Renal cortical epithelial cell (primary cell): Measurements from ENCODE around the gene TLR2. TPM values are rescaled to one million over a fixed set of nuclear protein-coding genes. Genes with fewer than 3 reads are reported as not detected.

Experiments
- DNase-seq: peaks from one replicate; pipeline ENCODE4 v3.0.0-alpha.2; 2011; ENCODE audit warnings: low read depth
- total RNA-seq: library from RNA; depleted of rRNA; stranded (reverse); fragments of >200 nt; gene quantifications from 2 replicates; pipeline ENCODE4 v1.2.3, GENCODE V29; 2014

The TLR2 gene
- 23.5 and 43.6 TPM in 2 replicates for total RNA-seq

GRCh38 chr4:153684182-153684970, at the start of gene TLR2:
Gene TLR2, plus strand, starts transcription at chr4:153684280. Its CDS starts 18,628 bp downstream, at chr4:153702908.
- peak; percentile 2 for DNase-seq

DNA sequence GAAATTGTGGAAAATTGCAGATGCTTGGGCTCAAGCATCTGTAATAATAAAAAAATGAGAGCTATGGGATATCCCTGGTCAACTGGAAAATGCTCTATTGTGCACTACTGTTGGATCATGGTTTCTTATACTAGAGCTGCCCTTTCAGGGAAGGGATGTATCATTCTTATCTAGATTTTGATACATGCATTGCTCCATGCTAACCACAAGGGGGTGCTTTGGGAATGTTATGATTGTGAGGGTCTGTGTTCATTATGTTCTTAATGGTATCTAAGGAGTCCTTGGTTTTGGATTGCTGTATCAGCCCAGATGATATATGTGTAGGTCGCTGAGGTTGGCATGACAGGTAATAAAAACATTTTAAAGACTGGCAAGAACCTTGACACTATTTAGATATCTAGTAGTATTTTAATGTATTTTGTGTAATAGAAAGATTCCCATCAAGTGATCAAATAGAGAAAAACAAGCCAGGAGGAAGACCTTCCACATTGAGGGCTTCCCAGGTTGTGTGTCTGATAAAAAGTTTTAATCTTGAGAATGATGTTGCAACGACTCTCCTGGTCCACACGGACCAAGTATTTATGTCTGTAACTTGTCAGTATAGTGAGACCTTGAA, 49.2 kb upstream of the TLR2 start:
- DNase-seq, result peak; percentile 38

DNA sequence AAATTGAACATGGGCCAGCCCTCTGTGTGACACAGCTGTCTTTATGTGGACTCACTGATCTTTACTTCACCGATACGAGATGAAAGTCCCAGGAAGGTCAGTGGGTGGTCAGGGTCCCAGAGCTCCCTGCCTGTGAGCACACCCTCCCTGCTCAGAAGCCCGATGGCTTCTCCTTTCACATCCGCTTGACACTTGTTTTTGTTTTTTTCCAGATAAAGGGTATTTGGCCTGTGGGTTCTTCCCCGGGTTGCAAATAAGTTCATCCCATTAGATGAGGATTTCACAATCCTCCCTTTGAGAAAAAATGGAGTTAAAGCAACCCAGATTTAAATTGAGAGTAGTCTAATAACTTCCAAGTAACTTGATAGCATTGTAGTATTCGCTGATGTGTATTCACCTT, 48.2 kb upstream of the TLR2 start:
- DNase-seq, result no peak

GRCh38 chr4:153637201-153637600, 46.9 kb upstream of the TLR2 start:
- no peak for DNase-seq

DNA sequence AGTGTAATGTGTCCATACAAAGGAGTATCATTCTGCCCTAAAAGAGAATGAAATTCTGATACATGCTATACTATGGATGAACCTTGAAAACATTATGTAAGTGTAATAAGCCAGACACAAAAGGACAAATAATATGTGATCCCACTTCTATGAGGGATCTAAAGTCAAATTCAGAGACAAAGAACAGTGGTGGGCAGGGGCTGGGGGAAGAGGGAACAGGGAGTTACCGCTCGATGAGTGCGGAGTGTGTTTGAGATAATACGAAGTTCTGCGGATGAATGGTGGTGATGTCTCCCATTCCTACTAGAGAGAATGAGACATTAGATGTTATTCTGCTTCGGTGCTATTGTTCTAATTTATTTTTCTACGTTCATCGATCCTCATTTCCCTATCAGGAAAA, 46.1 kb upstream of the TLR2 start:
- DNase-seq, result no peak

DNA sequence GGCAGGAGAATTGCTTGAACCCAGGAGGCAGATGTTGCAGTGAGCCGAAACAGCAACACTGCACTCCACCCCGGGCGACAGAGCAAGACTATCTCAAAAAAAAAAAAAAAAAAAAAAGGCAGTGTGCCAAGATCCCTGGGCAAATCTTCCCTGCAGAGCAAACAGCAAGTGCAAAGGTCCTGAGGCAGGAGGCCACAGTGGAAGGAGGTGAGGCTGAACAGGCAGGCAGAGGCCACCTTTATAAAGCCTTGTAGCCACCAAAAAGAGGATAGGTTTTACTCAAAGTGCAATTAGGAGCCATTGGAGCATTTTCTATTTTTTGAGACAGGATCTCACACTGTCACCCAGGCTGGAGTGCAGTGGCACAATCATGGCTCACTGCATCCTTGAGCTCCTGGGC, 45.1 kb upstream of the TLR2 start:
- no peak for DNase-seq

DNA sequence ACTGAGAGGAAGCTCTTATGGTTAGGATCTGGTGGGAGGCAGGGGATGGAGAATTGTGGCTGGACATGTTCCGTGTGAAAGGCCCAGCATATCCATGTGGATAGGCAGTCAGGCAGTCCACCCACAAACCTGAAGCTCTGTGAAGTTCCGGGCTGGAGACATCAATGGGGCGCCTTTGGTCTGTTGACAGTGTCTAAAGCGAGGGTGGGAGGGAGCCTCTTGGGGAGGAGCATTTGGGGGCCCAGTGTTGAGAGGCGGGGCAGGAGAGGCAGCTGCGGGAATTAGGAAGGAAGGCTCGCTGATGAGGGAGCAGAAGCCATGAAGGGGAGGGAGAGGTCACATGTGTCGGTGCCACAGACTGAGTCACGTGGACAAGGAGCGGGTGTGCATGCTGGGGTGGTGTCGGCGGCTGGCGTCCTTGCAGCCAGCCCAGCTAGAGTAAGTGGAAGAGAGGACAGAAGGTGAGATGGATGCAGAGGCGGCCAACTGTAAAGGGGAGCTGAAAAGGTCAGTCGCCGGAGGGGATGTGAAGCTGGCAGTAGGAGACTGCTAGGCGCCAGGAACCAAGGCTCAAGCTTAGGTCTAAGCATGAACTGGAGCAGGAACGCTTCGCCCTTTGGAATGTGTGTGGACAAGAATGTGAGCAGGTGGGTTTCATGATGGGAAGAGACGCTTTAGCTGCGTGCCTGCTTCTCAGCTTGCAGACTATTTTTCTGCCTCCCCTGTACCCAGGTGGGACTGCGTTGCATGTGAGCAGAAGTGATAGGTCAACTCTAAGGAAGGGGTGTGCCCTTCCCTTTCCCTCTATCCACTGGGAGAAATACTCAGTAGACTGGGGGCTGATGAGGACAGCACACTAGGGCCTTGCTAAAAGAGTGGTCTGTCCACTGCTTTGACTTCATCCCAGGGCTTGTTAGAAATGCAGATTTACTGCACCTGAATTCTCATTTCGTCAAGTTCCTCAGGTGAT, 44.0 kb upstream of the TLR2 start:
- peak; percentile 20 for DNase-seq

- DNase-seq, result no peak
Measured at GRCh38 chr4:153641532-153641931, 42.5 kb upstream of the TLR2 start.

DNA sequence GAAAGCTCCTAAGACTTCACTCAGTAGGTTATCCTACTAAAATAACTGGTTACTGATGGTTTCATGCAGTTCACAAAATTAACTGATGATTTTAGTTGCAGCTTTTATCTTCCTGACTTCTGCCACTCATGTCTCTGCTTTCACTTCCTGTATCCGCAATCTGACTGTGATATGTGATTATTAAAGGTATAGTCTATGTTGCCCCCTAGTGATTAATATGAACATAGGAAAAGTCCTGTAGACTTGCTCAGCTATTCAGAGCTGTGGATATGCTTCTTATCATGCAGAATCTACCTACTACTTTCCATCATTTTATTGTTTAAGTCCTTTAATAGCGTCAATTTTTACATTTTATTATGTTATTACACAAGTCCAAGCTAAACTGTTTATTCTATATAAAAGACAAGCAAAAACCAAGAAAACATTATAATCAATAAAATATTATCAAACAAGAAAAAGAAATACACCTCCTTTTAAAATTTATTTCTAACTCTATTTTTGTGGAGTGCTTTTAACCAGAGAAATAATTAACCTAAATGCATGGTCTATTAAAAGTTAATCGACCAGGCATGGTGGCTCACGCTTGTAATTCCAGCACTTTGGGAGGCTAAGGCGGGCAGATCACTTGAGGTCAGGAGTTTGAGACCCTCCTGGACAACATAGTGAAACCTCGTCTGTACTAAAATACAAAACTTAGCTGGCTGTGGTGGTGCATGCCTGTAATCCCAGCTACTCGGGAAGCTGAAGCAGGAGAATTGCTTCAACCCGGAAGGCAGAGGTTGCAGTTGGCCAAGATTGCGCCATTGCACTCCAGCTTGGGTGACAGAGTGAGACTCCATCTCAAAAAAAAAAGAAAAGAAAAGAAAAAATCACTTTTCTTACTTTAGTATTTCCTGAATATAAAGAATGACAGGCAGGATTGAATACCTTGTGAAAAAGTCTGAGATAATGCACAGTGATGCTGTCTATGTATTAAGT, 40.4 kb upstream of the TLR2 start:
- DNase-seq, result peak; percentile 63

DNA sequence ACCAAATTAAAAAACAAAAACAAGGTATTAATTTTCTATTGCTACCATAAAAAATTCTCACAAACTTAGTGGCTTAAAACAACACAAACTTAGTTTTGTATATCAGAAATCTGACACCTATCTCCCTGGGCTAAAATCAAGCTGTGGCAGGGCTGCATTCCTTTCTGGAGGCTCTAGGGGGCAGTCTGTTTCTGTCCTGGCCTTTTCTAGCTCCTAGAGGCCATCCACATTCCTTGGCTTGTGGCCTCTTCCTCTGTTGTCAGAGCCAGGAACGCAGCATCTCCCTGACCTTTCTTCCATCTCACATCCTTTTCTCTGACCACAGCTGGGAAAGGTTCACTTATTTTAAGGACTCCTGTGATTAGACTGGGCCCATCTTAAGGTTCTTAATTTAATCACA, 38.9 kb upstream of the TLR2 start:
- DNase-seq, result no peak

GRCh38 chr4:153646261-153646660, 37.8 kb upstream of the TLR2 start:
- no peak for DNase-seq

- DNase-seq, result no peak
Measured at GRCh38 chr4:153646978-153647377, 37.1 kb upstream of the TLR2 start.

DNA sequence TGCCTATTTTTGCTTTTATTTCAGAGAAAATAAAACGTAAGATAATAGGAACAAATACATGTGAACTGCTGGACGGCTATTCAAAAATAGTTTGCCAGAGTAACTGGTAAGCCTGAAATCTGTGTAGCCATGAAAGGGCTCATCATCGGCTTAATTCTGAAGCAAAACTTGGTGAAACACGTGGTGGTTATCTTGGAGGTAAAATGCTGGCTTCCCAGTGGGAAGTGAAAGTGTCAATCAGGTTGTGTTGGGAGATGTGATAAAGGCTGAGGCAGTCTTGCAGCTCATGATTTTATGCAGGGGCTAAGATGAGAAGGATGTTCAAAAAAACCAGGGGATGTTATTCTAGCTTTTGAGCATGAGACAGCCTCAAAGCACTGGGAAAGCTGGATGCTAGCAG, 36.1 kb upstream of the TLR2 start:
- DNase-seq, result no peak

DNA sequence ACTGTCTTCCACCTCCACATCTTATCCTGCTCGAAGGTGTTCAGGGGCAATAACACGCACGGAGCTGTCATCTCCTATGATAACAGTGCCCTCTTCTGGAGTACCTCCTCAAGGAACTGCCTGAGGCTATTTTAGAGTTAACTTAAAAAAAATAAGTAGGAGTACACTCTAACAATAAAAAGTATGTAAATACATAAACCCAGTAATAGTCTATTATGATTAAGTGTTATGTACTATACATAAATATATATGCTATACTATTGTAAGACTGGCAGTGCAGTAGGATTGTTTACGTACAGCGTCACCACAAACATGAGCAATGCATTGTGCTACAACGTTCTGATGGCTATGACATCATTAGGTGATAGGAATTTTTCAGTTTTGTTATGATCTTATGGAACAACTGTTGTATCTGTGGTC, 34.5 kb upstream of the TLR2 start:
- peak; percentile 32 for DNase-seq

DNA sequence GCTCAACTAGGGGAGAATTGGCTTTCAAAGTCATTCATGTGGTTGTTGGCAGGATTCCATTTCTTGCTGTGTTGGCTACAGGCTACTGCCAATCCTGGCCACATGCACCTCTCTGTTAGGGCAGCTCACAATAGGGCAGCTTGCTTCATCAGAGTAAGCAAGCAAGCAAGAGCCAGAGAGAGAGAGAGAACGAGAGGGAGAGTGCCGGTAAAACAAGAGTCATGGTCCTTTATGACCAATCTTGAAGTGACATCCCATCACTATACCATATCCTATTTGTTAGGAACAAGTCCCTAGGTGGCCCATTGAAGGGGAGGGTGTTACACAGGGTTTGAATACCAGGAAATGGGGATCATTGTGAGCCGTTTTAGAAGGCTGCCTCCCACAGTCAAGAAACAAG, 33.0 kb upstream of the TLR2 start:
- peak; percentile 55 for DNase-seq

GRCh38 chr4:153651587-153651986, 32.5 kb upstream of the TLR2 start:
- DNase-seq, result peak; percentile 32

GRCh38 chr4:153652051-153652784, 31.9 kb upstream of the TLR2 start:
- peak; percentile 95 for DNase-seq

DNA sequence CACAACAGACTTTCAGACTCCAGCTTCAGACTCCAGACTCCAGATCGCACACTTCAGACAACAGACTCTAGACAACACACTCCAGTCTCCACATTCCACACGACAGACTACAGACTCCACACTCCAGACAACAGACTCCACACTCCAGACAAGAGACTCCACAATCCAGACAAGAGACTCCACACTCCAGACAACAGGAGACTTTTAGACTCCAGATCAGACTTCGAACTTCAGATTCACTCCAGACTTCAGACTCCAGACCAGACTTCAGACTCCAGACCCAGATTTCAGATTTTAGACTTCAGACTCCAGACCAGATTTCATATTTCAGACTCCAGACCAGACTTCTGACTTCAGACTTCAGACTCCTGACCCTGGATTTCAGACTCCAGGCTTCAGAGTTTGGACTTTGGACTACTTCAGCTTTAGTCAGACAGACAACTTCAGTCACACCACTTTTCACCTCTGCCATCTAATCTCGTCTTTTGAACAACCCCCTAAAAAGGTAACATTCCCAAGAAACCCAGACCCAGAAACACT, 29.0 kb upstream of the TLR2 start:
- no peak for DNase-seq

- peak; percentile 77 for DNase-seq
Measured at GRCh38 chr4:153655928-153656327, 28.2 kb upstream of the TLR2 start.

GRCh38 chr4:153661215-153661822, 22.8 kb upstream of the TLR2 start:
- no peak for DNase-seq
